HEK293 (cell line): ENCODE data around the gene SP6.

ENCODE experiments used
- CTCF ChIA-PET: fragments of 350-600 bp; formaldehyde crosslinking; extraction: SDS; loops from one replicate; lab custom pipeline; 2021; ENCODE audit warnings: antibody characterized with exemption; lab: Yijun Ruan, JAX
- POLR2A ChIA-PET: fragments of 300-600 bp; formaldehyde crosslinking; extraction: SDS; loops from one replicate; lab custom pipeline; 2020; ENCODE audit warnings: antibody characterized with exemption, inconsistent platforms; lab: Yijun Ruan, JAX
- H3K27ac ChIP-seq: fragments of 200-500 bp; sonication (Bioruptor generic); 2 replicates; pipeline ENCODE4 v1.5.1; 2014; ENCODE audit warnings: low read depth, low read length, control low read depth, inconsistent platforms; ENCODE audit errors: extremely low read depth
- H3K36me3 ChIP-seq, 2 experiments: fragments of 200-500 bp in 1 of 2; sonication (Bioruptor generic) in 1 of 2; 1 replicate in 1 of 2; 2 replicates in 1 of 2; pipeline ENCODE4 v1.5.1; 2014 to 2017; ENCODE audit warnings: inconsistent platforms in 2 of 2, low read length in 2 of 2; ENCODE audit not compliant: control insufficient read depth in 2 of 2, insufficient read depth in 1 of 2
- H3K4me1 ChIP-seq: fragments of 200-500 bp; sonication (Bioruptor generic); 2 replicates; pipeline ENCODE4 v1.5.1; 2014; ENCODE audit warnings: mild to moderate bottlenecking, low read length, inconsistent platforms; ENCODE audit not compliant: control insufficient read depth, insufficient read depth
- H3K4me3 ChIP-seq: 2 replicates; pipeline ENCODE4 v1.5.1; 2011; ENCODE audit warnings: low read depth, mild to moderate bottlenecking, control low read depth, low read length, moderate library complexity
- H3K9me3 ChIP-seq: fragments of 200-500 bp; sonication (Bioruptor generic); 2 replicates; pipeline ENCODE4 v1.5.1; 2014; ENCODE audit warnings: low read depth, low read length, inconsistent platforms; ENCODE audit not compliant: control insufficient read depth, insufficient read depth
- FEZF1 ChIP-seq: fragments of 450-650 bp; formaldehyde crosslinking; IDR thresholded peaks from 2 replicates; pipeline ENCODE4 v1.5.1; 2016; ENCODE audit warnings: missing biosample characterization, missing genetic modification characterization
- GLI4 ChIP-seq: fragments of 450-650 bp; formaldehyde crosslinking; IDR thresholded peaks from 2 replicates; pipeline ENCODE4 v1.5.1; 2016; ENCODE audit warnings: missing biosample characterization, missing genetic modification characterization
- IKZF3 ChIP-seq: fragments of 450-650 bp; IDR thresholded peaks from 2 replicates; pipeline ENCODE4 v1.5.0; 2018; ENCODE audit warnings: missing biosample characterization, mild to moderate bottlenecking, missing genetic modification characterization, moderate library complexity
- MEIS1 ChIP-seq: sonication (generic); formaldehyde crosslinking; IDR thresholded peaks from 2 replicates; pipeline ENCODE4 v1.8.1; 2022; ENCODE audit warnings: missing genetic modification reagents, mild to moderate bottlenecking, borderline replicate concordance
- MYNN ChIP-seq: fragments of 450-650 bp; formaldehyde crosslinking; IDR thresholded peaks from 2 replicates; pipeline ENCODE4 v1.5.1; 2016; ENCODE audit warnings: missing biosample characterization, missing genetic modification characterization, borderline replicate concordance
- OSR2 ChIP-seq: fragments of 450-650 bp; formaldehyde crosslinking; IDR thresholded peaks from 2 replicates; pipeline ENCODE4 v1.5.1; 2016; ENCODE audit warnings: missing biosample characterization, missing genetic modification characterization
- OVOL3 ChIP-seq: fragments of 450-650 bp; formaldehyde crosslinking; IDR thresholded peaks from 2 replicates; pipeline ENCODE4 v1.5.1; 2016; ENCODE audit warnings: missing biosample characterization, missing genetic modification characterization
- RBAK ChIP-seq: fragments of 450-650 bp; formaldehyde crosslinking; IDR thresholded peaks from 2 replicates; pipeline ENCODE4 v1.5.1; 2016; ENCODE audit warnings: missing biosample characterization, missing genetic modification characterization
- SCRT1 ChIP-seq: fragments of 450-650 bp; formaldehyde crosslinking; IDR thresholded peaks from 2 replicates; pipeline ENCODE4 v1.5.1; 2016; ENCODE audit warnings: missing biosample characterization, missing genetic modification characterization, borderline replicate concordance
- WT1 ChIP-seq: fragments of 450-650 bp; formaldehyde crosslinking; IDR thresholded peaks from 2 replicates; pipeline ENCODE4 v1.5.1; 2016; ENCODE audit warnings: missing biosample characterization, missing genetic modification characterization
- ZBTB17 ChIP-seq: fragments of 450-650 bp; formaldehyde crosslinking; IDR thresholded peaks from 2 replicates; pipeline ENCODE4 v1.5.1; 2016; ENCODE audit warnings: missing biosample characterization, missing genetic modification characterization
- ZBTB21 ChIP-seq: fragments of 450-650 bp; formaldehyde crosslinking; IDR thresholded peaks from 2 replicates; pipeline ENCODE4 v1.5.1; 2017; ENCODE audit warnings: missing biosample characterization, missing genetic modification characterization
- ZEB2 ChIP-seq: fragments of 450-650 bp; formaldehyde crosslinking; IDR thresholded peaks from 2 replicates; pipeline ENCODE4 v1.5.1; 2016; ENCODE audit warnings: missing biosample characterization, missing genetic modification characterization
- ZFP41 ChIP-seq: fragments of 450-650 bp; formaldehyde crosslinking; IDR thresholded peaks from 2 replicates; pipeline ENCODE4 v1.5.1; 2016; ENCODE audit warnings: missing biosample characterization, missing genetic modification characterization, borderline replicate concordance
- ZIC2 ChIP-seq: fragments of 450-650 bp; formaldehyde crosslinking; IDR thresholded peaks from 2 replicates; pipeline ENCODE4 v1.5.1; 2016; ENCODE audit warnings: missing biosample characterization, missing genetic modification characterization
- ZNF341 ChIP-seq: fragments of 450-650 bp; formaldehyde crosslinking; IDR thresholded peaks from 2 replicates; pipeline ENCODE4; 2016; ENCODE audit warnings: low read depth, missing biosample characterization, missing genetic modification characterization
- ZNF394 ChIP-seq: fragments of 450-650 bp; formaldehyde crosslinking; IDR thresholded peaks from 2 replicates; pipeline ENCODE4 v1.5.1; 2016; ENCODE audit warnings: missing biosample characterization, missing genetic modification characterization, mild to moderate bottlenecking, moderate library complexity, borderline replicate concordance
- ZNF555 ChIP-seq: fragments of 450-650 bp; formaldehyde crosslinking; conservative IDR thresholded peaks from 2 replicates; pipeline ENCODE4 v1.5.1; 2017; ENCODE audit warnings: missing biosample characterization, mild to moderate bottlenecking, missing genetic modification characterization, inconsistent platforms
- ZNF558 ChIP-seq: fragments of 450-650 bp; formaldehyde crosslinking; IDR thresholded peaks from 2 replicates; pipeline ENCODE4 v1.5.1; 2016; ENCODE audit warnings: missing biosample characterization, missing genetic modification characterization
- ZNF701 ChIP-seq: fragments of 450-650 bp; formaldehyde crosslinking; IDR thresholded peaks from 2 replicates; pipeline ENCODE4 v1.5.1; 2016; ENCODE audit warnings: missing biosample characterization, missing genetic modification characterization
- ZNF830 ChIP-seq: fragments of 450-650 bp; IDR thresholded peaks from 2 replicates; pipeline ENCODE4 v1.5.0; 2018; ENCODE audit warnings: missing biosample characterization, missing genetic modification characterization, low read depth, mild to moderate bottlenecking, moderate library complexity
- TF ChIP-seq, protein P1 (sequence below): fragments of 450-650 bp; formaldehyde crosslinking; IDR thresholded peaks from 2 replicates; pipeline ENCODE4 v1.5.1; 2016; ENCODE audit warnings: missing biosample characterization, missing genetic modification characterization, borderline replicate concordance
- TF ChIP-seq, protein P2 (sequence below): fragments of 450-650 bp; formaldehyde crosslinking; IDR thresholded peaks from 2 replicates; pipeline ENCODE4 v1.5.1; 2016; ENCODE audit warnings: missing biosample characterization, missing genetic modification characterization
- TF ChIP-seq, protein P3 (sequence below): fragments of 450-650 bp; formaldehyde crosslinking; IDR thresholded peaks from 2 replicates; pipeline ENCODE4; 2016; ENCODE audit warnings: missing biosample characterization, missing genetic modification characterization
- TF ChIP-seq, protein P4 (sequence below): fragments of 450-650 bp; formaldehyde crosslinking; IDR thresholded peaks from 2 replicates; pipeline ENCODE4 v1.5.1; 2016; ENCODE audit warnings: missing biosample characterization, missing genetic modification characterization

The SP6 gene

DNA sequence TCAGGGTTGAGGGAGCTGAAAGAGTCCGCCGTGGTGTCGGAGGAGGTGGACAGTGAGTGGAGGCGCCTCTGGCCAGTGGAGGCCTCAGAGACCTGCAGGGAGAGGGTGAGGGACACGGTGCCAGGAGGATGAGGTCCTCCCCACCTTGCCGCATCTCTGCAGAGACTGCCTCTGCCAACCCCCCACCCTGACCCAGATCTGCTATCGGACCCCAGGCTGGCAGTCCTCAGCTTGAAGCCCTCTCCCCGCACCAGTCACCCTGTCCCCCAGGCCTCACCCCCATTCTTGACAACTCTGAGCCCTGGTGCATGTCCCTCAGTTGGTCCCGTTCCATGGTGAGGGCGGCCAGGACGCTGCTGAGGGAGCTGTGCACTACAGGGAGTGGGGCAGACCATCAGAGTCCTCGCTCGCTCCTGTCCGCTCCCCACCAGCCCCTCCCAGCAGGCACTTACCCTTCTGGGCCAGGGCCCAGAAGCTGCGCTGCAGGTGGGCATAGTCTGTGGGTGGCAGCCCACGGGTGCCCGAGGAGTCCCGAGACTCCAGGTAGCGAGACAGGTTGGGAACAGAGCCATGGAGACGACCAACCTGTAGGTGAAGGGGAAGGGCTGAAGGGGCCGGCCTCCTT lies 34.7 kb downstream of the SP6 start:
- no peak overlapping the region for H3K27ac ChIP-seq
- TF ChIP-seq OSR2 (tag by site-specific recombination) (no peak), ZNF558 (no peak), ZIC2 (tag by site-specific recombination) (no peak), SCRT1 (no peak), FEZF1 (no peak), ZFP41 (tag by site-specific recombination) (no peak), GLI4 (tag by site-specific recombination) (no peak), WT1 (tag by site-specific recombination) (no peak), MYNN (tag by site-specific recombination) (no peak), ZBTB21 (tag by site-specific recombination) (no peak), ZEB2 (tag by site-specific recombination) (no peak), ZNF341 (no peak)
- TF ChIP-seq, protein P1, sequence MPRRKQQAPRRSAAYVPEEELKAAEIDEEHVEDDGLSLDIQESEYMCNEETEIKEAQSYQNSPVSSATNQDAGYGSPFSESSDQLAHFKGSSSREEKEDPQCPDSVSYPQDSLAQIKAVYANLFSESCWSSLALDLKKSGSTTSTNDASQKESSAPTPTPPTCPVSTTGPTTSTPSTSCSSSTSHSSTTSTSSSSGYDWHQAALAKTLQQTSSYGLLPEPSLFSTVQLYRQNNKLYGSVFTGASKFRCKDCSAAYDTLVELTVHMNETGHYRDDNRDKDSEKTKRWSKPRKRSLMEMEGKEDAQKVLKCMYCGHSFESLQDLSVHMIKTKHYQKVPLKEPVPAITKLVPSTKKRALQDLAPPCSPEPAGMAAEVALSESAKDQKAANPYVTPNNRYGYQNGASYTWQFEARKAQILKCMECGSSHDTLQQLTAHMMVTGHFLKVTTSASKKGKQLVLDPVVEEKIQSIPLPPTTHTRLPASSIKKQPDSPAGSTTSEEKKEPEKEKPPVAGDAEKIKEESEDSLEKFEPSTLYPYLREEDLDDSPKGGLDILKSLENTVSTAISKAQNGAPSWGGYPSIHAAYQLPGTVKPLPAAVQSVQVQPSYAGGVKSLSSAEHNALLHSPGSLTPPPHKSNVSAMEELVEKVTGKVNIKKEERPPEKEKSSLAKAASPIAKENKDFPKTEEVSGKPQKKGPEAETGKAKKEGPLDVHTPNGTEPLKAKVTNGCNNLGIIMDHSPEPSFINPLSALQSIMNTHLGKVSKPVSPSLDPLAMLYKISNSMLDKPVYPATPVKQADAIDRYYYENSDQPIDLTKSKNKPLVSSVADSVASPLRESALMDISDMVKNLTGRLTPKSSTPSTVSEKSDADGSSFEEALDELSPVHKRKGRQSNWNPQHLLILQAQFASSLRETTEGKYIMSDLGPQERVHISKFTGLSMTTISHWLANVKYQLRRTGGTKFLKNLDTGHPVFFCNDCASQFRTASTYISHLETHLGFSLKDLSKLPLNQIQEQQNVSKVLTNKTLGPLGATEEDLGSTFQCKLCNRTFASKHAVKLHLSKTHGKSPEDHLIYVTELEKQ (tag by site-specific recombination), result no peak
- TF ChIP-seq, protein P2, sequence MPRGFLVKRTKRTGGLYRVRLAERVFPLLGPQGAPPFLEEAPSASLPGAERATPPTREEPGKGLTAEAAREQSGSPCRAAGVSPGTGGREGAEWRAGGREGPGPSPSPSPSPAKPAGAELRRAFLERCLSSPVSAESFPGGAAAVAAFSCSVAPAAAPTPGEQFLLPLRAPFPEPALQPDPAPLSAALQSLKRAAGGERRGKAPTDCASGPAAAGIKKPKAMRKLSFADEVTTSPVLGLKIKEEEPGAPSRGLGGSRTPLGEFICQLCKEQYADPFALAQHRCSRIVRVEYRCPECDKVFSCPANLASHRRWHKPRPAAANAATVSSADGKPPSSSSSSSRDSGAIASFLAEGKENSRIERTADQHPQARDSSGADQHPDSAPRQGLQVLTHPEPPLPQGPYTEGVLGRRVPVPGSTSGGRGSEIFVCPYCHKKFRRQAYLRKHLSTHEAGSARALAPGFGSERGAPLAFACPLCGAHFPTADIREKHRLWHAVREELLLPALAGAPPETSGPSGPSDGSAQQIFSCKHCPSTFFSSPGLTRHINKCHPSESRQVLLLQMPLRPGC, result no peak
- TF ChIP-seq, protein P3, sequence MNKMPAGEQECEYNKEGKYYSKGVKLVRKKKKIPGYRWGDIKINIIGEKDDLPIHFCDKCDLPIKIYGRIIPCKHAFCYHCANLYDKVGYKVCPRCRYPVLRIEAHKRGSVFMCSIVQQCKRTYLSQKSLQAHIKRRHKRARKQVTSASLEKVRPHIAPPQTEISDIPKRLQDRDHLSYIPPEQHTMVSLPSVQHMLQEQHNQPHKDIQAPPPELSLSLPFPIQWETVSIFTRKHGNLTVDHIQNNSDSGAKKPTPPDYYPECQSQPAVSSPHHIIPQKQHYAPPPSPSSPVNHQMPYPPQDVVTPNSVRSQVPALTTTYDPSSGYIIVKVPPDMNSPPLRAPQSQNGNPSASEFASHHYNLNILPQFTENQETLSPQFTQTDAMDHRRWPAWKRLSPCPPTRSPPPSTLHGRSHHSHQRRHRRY (tag by site-specific recombination), result no peak
- TF ChIP-seq, all 188 proteins: peak for 0
- no peaks in the 10 kb centered on the region for H3K9me3 ChIP-seq
- peaks cover 0 to 69% of the 10 kb centered on the region in 2 experiments; a peak in 2 of 3 replicates for H3K36me3 ChIP-seq
- ChIA-PET POLR2A (no interaction called here), CTCF (interaction anchor here (0.6 to 0.7 kb wide), 2 partner anchors 13 to 18 kb away, joined by 3 to 4 read pairs; no protein-coding TSS in a partner anchor)
- no peaks in the 10 kb centered on the region for H3K4me1 ChIP-seq
- H3K4me3 ChIP-seq, result no peak overlapping the region

DNA sequence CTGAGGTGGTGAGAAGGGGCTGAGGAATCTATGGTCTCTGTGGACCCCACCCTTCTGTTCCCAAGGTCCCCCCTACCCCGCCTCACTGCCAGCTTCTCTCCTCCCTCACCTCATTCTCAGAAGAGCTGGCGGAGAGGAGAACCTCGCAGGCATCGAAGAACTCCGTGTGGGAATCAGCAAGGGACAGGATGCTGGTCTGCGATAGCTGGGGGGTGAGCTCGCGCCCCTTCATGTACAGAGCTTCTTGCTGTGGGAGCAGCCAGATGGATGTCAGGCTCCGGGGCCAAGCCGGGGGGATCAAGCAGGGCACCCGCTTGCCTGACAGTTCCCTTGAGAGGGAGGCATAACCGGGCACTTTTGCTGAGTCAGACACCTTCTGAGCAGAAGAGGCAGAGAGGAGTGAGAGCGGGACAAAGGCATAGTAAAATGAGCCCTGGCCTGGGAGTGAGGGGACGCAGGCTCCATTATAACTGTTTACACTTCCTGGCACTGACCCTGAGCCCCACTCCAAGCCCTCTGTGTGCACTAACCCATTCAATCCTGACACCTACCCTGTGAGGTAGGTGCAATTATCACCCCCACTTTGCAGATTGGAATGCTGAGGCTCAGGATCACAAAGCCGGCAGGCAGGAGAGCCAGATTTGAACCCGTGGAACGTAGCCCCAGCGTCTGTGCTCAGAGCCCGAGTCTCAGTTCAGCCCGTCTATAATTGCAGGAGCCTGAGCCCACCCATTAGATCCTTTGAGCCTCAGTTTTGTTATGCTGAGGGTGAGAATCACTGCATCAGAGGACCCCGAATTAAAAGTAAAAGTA lies 35.7 kb downstream of the SP6 start:
- POLR2A ChIA-PET, result interaction anchor here (1.4 kb wide), 1 partner anchor 16 kb away, joined by 5 read pairs; the partner anchor contains the start of genes LRRC46 and MRPL10
- no peaks in the 10 kb centered on the region for H3K4me1 ChIP-seq
- CTCF ChIA-PET, result interaction anchor here (0.6 kb wide), 1 partner anchor 97 kb away, joined by 3 read pairs; no protein-coding TSS in a partner anchor
- no peak overlapping the region for H3K4me3 ChIP-seq
- H3K9me3 ChIP-seq, result no peaks in the 10 kb centered on the region
- peaks cover 0 to 69% of the 10 kb centered on the region in 2 experiments; a peak in 2 of 3 replicates for H3K36me3 ChIP-seq
- H3K27ac ChIP-seq, result no peak overlapping the region
- no peak for TF ChIP-seq ZNF830 (tag by site-specific recombination)
- TF ChIP-seq ZNF394 (tag by site-specific recombination), result no peak
- TF ChIP-seq ZNF701 (tag by site-specific recombination), result no peak
- TF ChIP-seq, protein P2, result no peak
- no peak for TF ChIP-seq OVOL3 (tag by site-specific recombination)
- TF ChIP-seq, protein P4, sequence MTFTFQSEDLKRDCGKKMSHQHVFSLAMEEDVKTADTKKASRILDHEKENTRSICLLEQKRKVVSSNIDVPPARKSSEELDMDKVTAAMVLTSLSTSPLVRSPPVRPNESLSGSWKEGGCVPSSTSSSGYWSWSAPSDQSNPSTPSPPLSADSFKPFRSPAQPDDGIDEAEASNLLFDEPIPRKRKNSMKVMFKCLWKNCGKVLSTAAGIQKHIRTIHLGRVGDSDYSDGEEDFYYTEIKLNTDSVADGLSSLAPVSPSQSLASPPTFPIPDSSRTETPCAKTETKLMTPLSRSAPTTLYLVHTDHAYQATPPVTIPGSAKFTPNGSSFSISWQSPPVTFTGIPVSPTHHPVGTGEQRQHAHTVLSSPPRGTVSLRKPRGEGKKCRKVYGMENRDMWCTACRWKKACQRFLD (tag by site-specific recombination), result no peak
- TF ChIP-seq ZNF555 (tag by site-specific recombination), result no peak
- TF ChIP-seq RBAK (tag by site-specific recombination), result no peak
- no peak for TF ChIP-seq IKZF3 (tag by site-specific recombination)
- TF ChIP-seq ZBTB17 (tag by site-specific recombination), result no peak
- TF ChIP-seq MEIS1, result no peak
